Neuronal stem cell (in vitro differentiated cells): Measurements from ENCODE around the gene OXTR.

ENCODE experiments used
- DNase-seq: peaks from one replicate; pipeline ENCODE4 v3.0.0-alpha.2; 2013; ENCODE audit warnings: low spot score
- H2AFZ ChIP-seq: one replicate; pipeline ENCODE4 v1.6.1; 2013; ENCODE audit warnings: mild to moderate bottlenecking, low read length, inconsistent platforms
- H2AK5ac ChIP-seq: 2 replicates; pipeline ENCODE4 v1.6.1; 2013; ENCODE audit warnings: low read depth, mild to moderate bottlenecking, inconsistent platforms, low read length, moderate library complexity, mixed read lengths
- H2BK120ac ChIP-seq: 2 replicates; pipeline ENCODE4 v1.6.1; 2013; ENCODE audit warnings: low read depth, mild to moderate bottlenecking, inconsistent platforms, low read length, moderate library complexity, mixed read lengths
- H2BK12ac ChIP-seq: one replicate; pipeline ENCODE4 v1.6.1; 2013; ENCODE audit warnings: low read length, inconsistent platforms
- H2BK15ac ChIP-seq: 2 replicates; pipeline ENCODE4 v1.6.1; 2013; ENCODE audit warnings: mild to moderate bottlenecking, low read length, inconsistent platforms, mixed read lengths
- H2BK5ac ChIP-seq: one replicate; pipeline ENCODE4 v1.6.1; 2013; ENCODE audit warnings: inconsistent platforms, mild to moderate bottlenecking, low read length, moderate library complexity
- H3K14ac ChIP-seq: one replicate; pipeline ENCODE4 v1.6.1; 2013; ENCODE audit warnings: low read length, inconsistent platforms
- H3K18ac ChIP-seq: 2 replicates; pipeline ENCODE4 v1.6.1; 2013; ENCODE audit warnings: low read length, inconsistent platforms
- H3K23ac ChIP-seq: 2 replicates; pipeline ENCODE4 v1.6.1; 2013; ENCODE audit warnings: low read depth, mild to moderate bottlenecking, mixed read lengths, low read length, inconsistent platforms; ENCODE audit not compliant: poor library complexity
- H3K27ac ChIP-seq: replicated peaks from 3 replicates; pipeline ENCODE4 v1.5.1; 2013; ENCODE audit warnings: low read length, inconsistent platforms
- H3K27me3 ChIP-seq, 3 experiments: 2 replicates each; pipeline ENCODE4 v1.6.1; 2013; ENCODE audit warnings: low read length in 3 of 3, mild to moderate bottlenecking in 2 of 3, inconsistent platforms in 1 of 3, low read depth in 1 of 3, mixed read lengths in 1 of 3, moderate library complexity in 1 of 3; ENCODE audit not compliant: control insufficient read depth in 3 of 3, insufficient read depth in 3 of 3
- H3K36me3 ChIP-seq, 2 donors: replicated peaks in 1 of 2; 2 replicates each; pipeline ENCODE4 v1.6.1; 2013; ENCODE audit warnings: low read length in 2 of 2; ENCODE audit not compliant: control insufficient read depth in 2 of 2, insufficient read depth in 2 of 2
- H3K4ac ChIP-seq: 2 replicates; pipeline ENCODE4 v1.6.1; 2013; ENCODE audit warnings: inconsistent platforms, mild to moderate bottlenecking, low read length, moderate library complexity
- H3K4me1 ChIP-seq, 2 donors: 1 replicate in 1 of 2; 2 replicates in 1 of 2; pipeline ENCODE4 v1.6.1; 2013; ENCODE audit warnings: low read length in 2 of 2, low read depth in 1 of 2; ENCODE audit not compliant: control insufficient read depth in 2 of 2, insufficient read depth in 1 of 2
- H3K4me2 ChIP-seq: one replicate; pipeline ENCODE4 v1.6.1; 2013; ENCODE audit warnings: mild to moderate bottlenecking, low read length, inconsistent platforms; ENCODE audit not compliant: insufficient read depth, poor library complexity, severe bottlenecking
- H3K4me3 ChIP-seq, 2 donors: 2 replicates each; pipeline ENCODE4 v1.5.1; 2013; ENCODE audit warnings: low read length in 2 of 2, mild to moderate bottlenecking in 2 of 2, inconsistent platforms in 1 of 2, moderate library complexity in 1 of 2
- H3K79me1 ChIP-seq: one replicate; pipeline ENCODE4 v1.6.1; 2013; ENCODE audit warnings: low read depth, mild to moderate bottlenecking, inconsistent platforms, low read length, moderate library complexity
- H3K9ac ChIP-seq: one replicate; pipeline ENCODE4 v1.6.1; 2013; ENCODE audit warnings: mild to moderate bottlenecking, low read depth, low read length, inconsistent platforms; ENCODE audit not compliant: poor library complexity
- H3K9me3 ChIP-seq, 2 donors: replicated peaks in 1 of 2; 2 replicates each; pipeline versions ENCODE3 to v1.6.1; 2013; ENCODE audit warnings: low read length in 2 of 2, mild to moderate bottlenecking in 2 of 2, inconsistent platforms in 1 of 2, low read depth in 1 of 2, mixed read lengths in 1 of 2, moderate library complexity in 1 of 2; ENCODE audit not compliant: control insufficient read depth in 2 of 2, insufficient read depth in 1 of 2
- H4K8ac ChIP-seq: one replicate; pipeline ENCODE4 v1.6.1; 2013; ENCODE audit warnings: low read depth, mild to moderate bottlenecking, inconsistent platforms, low read length, moderate library complexity
- H4K91ac ChIP-seq: one replicate; pipeline ENCODE4 v1.6.1; 2013; ENCODE audit warnings: low read length, low read depth, mild to moderate bottlenecking, inconsistent platforms; ENCODE audit not compliant: poor library complexity
- WGBS, 2 donors: extraction: QIAGEN DNeasy Blood & Tissue Kit; methylation state at CpG; one replicate each; pipeline ENCODE4 v1.1.7; 2013; ENCODE audit warnings: missing lambda C conversion rate in 2 of 2, mixed read lengths in 1 of 2; ENCODE audit not compliant: insufficient read length in 2 of 2, insufficient replicate concordance in 1 of 2; ENCODE audit errors: extremely low coverage in 2 of 2; 5-methylcytosine and 5-hydroxymethylcytosine counted together

OXTR gene

GRCh38 chr3:8729479-8729878 is 39.9 kb downstream of the OXTR start:
- H3K27ac ChIP-seq = no peak overlapping the region
- no CpG with 5 or more reads among the region's 3 CpGs for WGBS, 2 donors
- H3K4ac ChIP-seq = no peak overlapping the region
- no peak overlapping the region for H3K14ac ChIP-seq
- no peak overlapping the region for H2BK120ac ChIP-seq
- no peak overlapping the region for H3K4me2 ChIP-seq
- H2AFZ ChIP-seq = no peak overlapping the region
- H3K36me3 ChIP-seq = no peaks in the 10 kb centered on the region
- H3K23ac ChIP-seq = no peak overlapping the region
- no peak overlapping the region for H2BK12ac ChIP-seq
- no peak overlapping the region for H4K91ac ChIP-seq
- no peak overlapping the region for H2AK5ac ChIP-seq
- no peak overlapping the region for H2BK15ac ChIP-seq
- no peaks in the 10 kb centered on the region for H3K79me1 ChIP-seq
- H2BK5ac ChIP-seq = no peak overlapping the region
- H3K4me1 ChIP-seq = peaks cover 4 to 6% of the 10 kb centered on the region in 2 donors
- H3K9ac ChIP-seq = no peak overlapping the region
- H3K9me3 ChIP-seq = peaks cover 3% of the 10 kb centered on the region in 2 donors
- no peak overlapping the region for H3K18ac ChIP-seq
- no peak for DNase-seq
- H3K27me3 ChIP-seq = no peaks in the 10 kb centered on the region
- H3K4me3 ChIP-seq = no peak overlapping the region
- H4K8ac ChIP-seq = no peak overlapping the region

- peak overlapping the region; percentile 34 for H3K18ac ChIP-seq
- H3K4me2 ChIP-seq = no peak overlapping the region
- H2BK120ac ChIP-seq = no peak overlapping the region
- H3K14ac ChIP-seq = no peak overlapping the region
- no peak overlapping the region for H3K4ac ChIP-seq
- H3K4me3 ChIP-seq = no peak overlapping the region
- no peak overlapping the region for H3K9ac ChIP-seq
- no peak for DNase-seq
- H2BK15ac ChIP-seq = no peak overlapping the region
- H2BK12ac ChIP-seq = no peak overlapping the region
- no peak overlapping the region for H2BK5ac ChIP-seq
- WGBS, 2 donors = no CpG with 5 or more reads among the region's 9 CpGs
- peaks cover 0 to 6% of the 10 kb centered on the region in 2 donors for H3K4me1 ChIP-seq
- H2AFZ ChIP-seq = peak overlapping the region; percentile 26
- H3K9me3 ChIP-seq = peaks cover 3% of the 10 kb centered on the region in 2 donors
- no peak overlapping the region for H2AK5ac ChIP-seq
- H4K8ac ChIP-seq = no peak overlapping the region
- no peak overlapping the region for H4K91ac ChIP-seq
- no peak overlapping the region for H3K27ac ChIP-seq
- no peaks in the 10 kb centered on the region for H3K27me3 ChIP-seq
- H3K23ac ChIP-seq = no peak overlapping the region
- H3K36me3 ChIP-seq = no peaks in the 10 kb centered on the region
- H3K79me1 ChIP-seq = no peaks in the 10 kb centered on the region
These were observed 41.6 kb downstream of the OXTR start for GRCh38 chr3:8727605-8728512.

GRCh38 chr3:8724108-8724752 is 45.2 kb downstream of the OXTR start:
- H2BK120ac ChIP-seq = no peak overlapping the region
- no peak overlapping the region for H3K4ac ChIP-seq
- H3K4me3 ChIP-seq = no peak overlapping the region
- no CpG with 5 or more reads among the region's 3 CpGs for WGBS, 2 donors
- no peaks in the 10 kb centered on the region for H3K27me3 ChIP-seq
- H3K18ac ChIP-seq = no peak overlapping the region
- no peak overlapping the region for H2BK15ac ChIP-seq
- no peak for DNase-seq
- H3K79me1 ChIP-seq = no peaks in the 10 kb centered on the region
- H3K4me1 ChIP-seq = peaks cover 0 to 6% of the 10 kb centered on the region in 2 donors
- no peak overlapping the region for H2BK5ac ChIP-seq
- no peak overlapping the region for H3K27ac ChIP-seq
- H3K9me3 ChIP-seq = peaks cover 3% of the 10 kb centered on the region in 2 donors
- no peaks in the 10 kb centered on the region for H3K36me3 ChIP-seq
- no peak overlapping the region for H3K14ac ChIP-seq
- no peak overlapping the region for H3K9ac ChIP-seq
- peak overlapping the region; percentile 63 for H2AFZ ChIP-seq
- H3K23ac ChIP-seq = no peak overlapping the region
- no peak overlapping the region for H2BK12ac ChIP-seq
- no peak overlapping the region for H3K4me2 ChIP-seq
- no peak overlapping the region for H2AK5ac ChIP-seq
- no peak overlapping the region for H4K91ac ChIP-seq
- H4K8ac ChIP-seq = no peak overlapping the region

GRCh38 chr3:8723612-8724011 is 45.8 kb downstream of the OXTR start:
- no peak overlapping the region for H3K4ac ChIP-seq
- no peak overlapping the region for H2AFZ ChIP-seq
- H3K9me3 ChIP-seq = peaks cover 3% of the 10 kb centered on the region in 2 donors
- H2BK12ac ChIP-seq = no peak overlapping the region
- H2BK15ac ChIP-seq = no peak overlapping the region
- no peak overlapping the region for H3K4me2 ChIP-seq
- no peak overlapping the region for H4K91ac ChIP-seq
- no peak overlapping the region for H3K9ac ChIP-seq
- peaks cover 0 to 6% of the 10 kb centered on the region in 2 donors for H3K4me1 ChIP-seq
- H3K27me3 ChIP-seq = no peaks in the 10 kb centered on the region
- no peak overlapping the region for H2AK5ac ChIP-seq
- H4K8ac ChIP-seq = no peak overlapping the region
- no CpG with 5 or more reads among the region's 3 CpGs for WGBS, 2 donors
- no peak for DNase-seq
- H3K23ac ChIP-seq = no peak overlapping the region
- H3K18ac ChIP-seq = no peak overlapping the region
- no peak overlapping the region for H3K27ac ChIP-seq
- H2BK120ac ChIP-seq = no peak overlapping the region
- no peaks in the 10 kb centered on the region for H3K79me1 ChIP-seq
- no peak overlapping the region for H3K14ac ChIP-seq
- no peak overlapping the region for H3K4me3 ChIP-seq
- no peak overlapping the region for H2BK5ac ChIP-seq
- H3K36me3 ChIP-seq = no peaks in the 10 kb centered on the region
